SU-DHL-6 (cell line): ENCODE data around the gene UTP25.

ENCODE experiments used
- H2AFZ ChIP-seq: fragments of 200-600 bp; sonication (generic); 2 replicates; pipeline ENCODE4 v1.6.1; 2014; ENCODE audit warnings: low read depth, mild to moderate bottlenecking, moderate library complexity, mixed read lengths, antibody characterized with exemption, low read length; ENCODE audit not compliant: severe bottlenecking
- H3F3A ChIP-seq: fragments of 200-600 bp; shearing (Covaris generic); 2 replicates; pipeline ENCODE4 v1.6.0; 2016; ENCODE audit warnings: antibody characterized with exemption, mild to moderate bottlenecking; ENCODE audit not compliant: insufficient read depth
- H3K27ac ChIP-seq: fragments of 200-600 bp; sonication (generic); 2 replicates; pipeline ENCODE4 v1.5.1; 2016; ENCODE audit warnings: low read depth, mild to moderate bottlenecking, low read length, moderate library complexity, mixed read lengths
- H3K27me3 ChIP-seq: fragments of 200-600 bp; sonication (generic), shearing (Covaris generic); 2 replicates; pipeline ENCODE4 v1.6.0; 2014; ENCODE audit warnings: mild to moderate bottlenecking, low read length
- H3K36me3 ChIP-seq: fragments of 200-600 bp; sonication (generic); 2 replicates; pipeline ENCODE4 v1.6.1; 2014; ENCODE audit warnings: mild to moderate bottlenecking, low read length, mixed read lengths
- H3K4me2 ChIP-seq: fragments of 300-600, 200-600 bp; shearing (Covaris generic), sonication (generic); 2 replicates; pipeline ENCODE4 v1.6.0; 2014; ENCODE audit warnings: low read length, low read depth, mild to moderate bottlenecking; ENCODE audit not compliant: poor library complexity, severe bottlenecking
- H3K4me3 ChIP-seq: fragments of 200-600 bp; sonication (generic); 2 replicates; pipeline ENCODE4 v1.5.1; 2014; ENCODE audit warnings: antibody characterized with exemption, low read length, mild to moderate bottlenecking, mixed read lengths; ENCODE audit not compliant: insufficient read depth, poor library complexity, severe bottlenecking
- H3K79me2 ChIP-seq: fragments of 200-600 bp; sonication (generic); 2 replicates; pipeline ENCODE4 v1.6.1; 2014; ENCODE audit warnings: mild to moderate bottlenecking, low read length, moderate library complexity; ENCODE audit not compliant: insufficient read depth
- H3K9ac ChIP-seq: fragments of 200-600 bp; sonication (generic); 2 replicates; pipeline ENCODE4 v1.7.0; 2014; ENCODE audit warnings: mild to moderate bottlenecking, low read length
- H3K9me2 ChIP-seq: fragments of 200-600 bp; sonication (generic); replicated peaks from 2 replicates; pipeline ENCODE4 v1.6.1; 2014; ENCODE audit warnings: low read length; ENCODE audit not compliant: insufficient read depth
- H3K9me3 ChIP-seq: fragments of 200-600 bp; sonication (generic); 2 replicates; pipeline ENCODE4 v1.6.1; 2014; ENCODE audit warnings: low read length, mixed read lengths; ENCODE audit not compliant: insufficient read depth
- H4K20me1 ChIP-seq: fragments of 200-600 bp; sonication (generic); 2 replicates; pipeline ENCODE4 v1.6.1; 2014; ENCODE audit warnings: low read depth, mild to moderate bottlenecking, antibody characterized with exemption, low read length, moderate library complexity, mixed read lengths
- CTCF ChIP-seq: fragments of 200-600 bp; sonication (generic); IDR thresholded peaks from one replicate; pipeline ENCODE4 v1.5.1; 2017; ENCODE audit warnings: antibody characterized with exemption, mild to moderate bottlenecking, low read length, moderate library complexity; ENCODE audit not compliant: insufficient read depth, poor library complexity, severe bottlenecking
- EZH2phosphoT487 ChIP-seq: fragments of 200-600 bp; sonication (generic), shearing (Covaris generic); conservative IDR thresholded peaks from 2 replicates; pipeline ENCODE4 v1.6.1; 2018; ENCODE audit warnings: mild to moderate bottlenecking, antibody characterized with exemption, low read length, moderate library complexity, mixed read lengths

UTP25 gene

DNA sequence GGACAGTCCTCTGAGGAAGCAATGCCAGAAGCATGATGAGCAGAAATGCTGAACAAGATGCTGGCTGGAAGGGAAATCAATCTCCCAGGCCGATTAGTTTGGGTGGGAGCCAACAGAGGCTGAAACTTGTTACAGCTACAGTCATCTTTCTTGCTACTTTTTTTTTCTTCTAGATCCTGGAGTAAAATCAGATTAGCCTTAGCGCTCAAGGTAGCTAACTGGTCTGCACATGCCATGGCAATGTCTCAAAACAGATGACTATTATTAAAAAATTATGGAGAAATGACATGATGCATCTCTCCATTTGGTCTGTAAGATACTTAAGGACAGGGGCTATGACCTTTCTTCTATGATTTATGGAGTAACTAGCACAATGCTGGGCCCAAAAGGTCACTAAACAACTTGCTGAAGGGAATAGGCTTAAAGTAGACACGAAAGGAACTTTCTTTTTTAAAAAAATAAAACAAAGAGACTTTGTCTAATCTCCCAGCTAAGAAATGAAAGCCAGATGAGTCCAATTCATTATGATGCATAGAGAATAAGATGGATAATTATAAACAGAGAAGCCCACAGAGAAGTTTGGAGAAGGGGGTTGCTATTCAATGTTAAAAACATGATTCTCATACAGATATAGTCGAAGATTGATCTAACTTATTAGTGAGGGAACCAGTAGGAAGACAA lies 42.5 kb downstream of the UTP25 start:
- no peak overlapping the region for H3K9ac ChIP-seq
- no peak overlapping the region for H3K4me2 ChIP-seq
- H3K36me3 ChIP-seq: no peaks in the 10 kb centered on the region
- H3K27ac ChIP-seq: no peak overlapping the region
- H2AFZ ChIP-seq: no peak overlapping the region
- H3K9me2 ChIP-seq: no peaks in the 10 kb centered on the region
- H3K27me3 ChIP-seq: no peaks in the 10 kb centered on the region
- no peaks in the 10 kb centered on the region for H3K79me2 ChIP-seq
- no peaks in the 10 kb centered on the region for H4K20me1 ChIP-seq
- H3F3A ChIP-seq: no peaks in the 10 kb centered on the region
- H3K4me3 ChIP-seq: no peak overlapping the region
- no peak for TF ChIP-seq EZH2phosphoT487
- TF ChIP-seq CTCF: no peak
- H3K9me3 ChIP-seq: no peaks in the 10 kb centered on the region

DNA sequence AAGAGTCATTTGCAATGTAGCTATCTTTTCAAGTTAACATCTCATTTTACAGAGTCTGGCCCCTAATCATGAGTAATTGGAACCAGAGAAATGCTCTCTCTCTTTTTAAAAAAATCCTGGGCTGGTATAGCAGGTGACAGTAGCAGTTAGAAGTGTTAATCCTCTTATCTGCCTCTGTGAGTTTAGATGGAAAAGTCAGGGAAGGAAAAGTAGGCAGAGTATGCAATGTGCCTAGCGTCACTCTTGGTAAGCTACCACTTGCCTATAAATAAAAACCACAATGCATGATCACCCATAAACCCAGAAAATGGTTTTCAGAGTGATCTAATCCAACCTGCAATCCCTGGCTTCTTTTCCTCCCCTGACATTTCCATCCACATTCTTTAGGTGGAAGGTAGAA lies 43.2 kb downstream of the UTP25 start:
- TF ChIP-seq EZH2phosphoT487: no peak
- no peak for TF ChIP-seq CTCF
- Histone ChIP-seq H3K27me3 (no peaks in the 10 kb centered on the region), H2AFZ (no peak overlapping the region), H3K4me2 (no peak overlapping the region), H4K20me1 (no peaks in the 10 kb centered on the region), H3K9ac (no peak overlapping the region), H3K27ac (no peak overlapping the region), H3K4me3 (no peak overlapping the region), H3K36me3 (no peaks in the 10 kb centered on the region), H3F3A (no peaks in the 10 kb centered on the region), H3K9me3 (no peaks in the 10 kb centered on the region), H3K79me2 (no peaks in the 10 kb centered on the region), H3K9me2 (no peaks in the 10 kb centered on the region)

GRCh38 chr1:209871430-209871829 lies 43.7 kb downstream of the UTP25 start:
- no peak overlapping the region for H3K4me2 ChIP-seq
- no peaks in the 10 kb centered on the region for H3K9me3 ChIP-seq
- H3K36me3 ChIP-seq: no peaks in the 10 kb centered on the region
- no peak overlapping the region for H3K4me3 ChIP-seq
- H3K9ac ChIP-seq: no peak overlapping the region
- no peak overlapping the region for H3K27ac ChIP-seq
- no peaks in the 10 kb centered on the region for H3F3A ChIP-seq
- no peaks in the 10 kb centered on the region for H3K27me3 ChIP-seq
- no peaks in the 10 kb centered on the region for H4K20me1 ChIP-seq
- no peaks in the 10 kb centered on the region for H3K79me2 ChIP-seq
- no peak overlapping the region for H2AFZ ChIP-seq
- no peak for TF ChIP-seq CTCF
- no peak for TF ChIP-seq EZH2phosphoT487
- H3K9me2 ChIP-seq: no peaks in the 10 kb centered on the region
